SKM-1 treated with dmso at 0.1 percent for 144 hours (cell line): ENCODE data around the gene MARCHF3.
"Not testable (repeated sequence)": the region's sequence is repeated elsewhere in the genome, so short reads cannot be mapped to it uniquely, and the experiment has no call there.

Experiments used
- DNase-seq: peaks from one replicate; lab custom pipeline; 2025; ENCODE audit not compliant: unreplicated experiment; lab: John Stamatoyannopoulos, UW

The MARCHF3 gene

DNA sequence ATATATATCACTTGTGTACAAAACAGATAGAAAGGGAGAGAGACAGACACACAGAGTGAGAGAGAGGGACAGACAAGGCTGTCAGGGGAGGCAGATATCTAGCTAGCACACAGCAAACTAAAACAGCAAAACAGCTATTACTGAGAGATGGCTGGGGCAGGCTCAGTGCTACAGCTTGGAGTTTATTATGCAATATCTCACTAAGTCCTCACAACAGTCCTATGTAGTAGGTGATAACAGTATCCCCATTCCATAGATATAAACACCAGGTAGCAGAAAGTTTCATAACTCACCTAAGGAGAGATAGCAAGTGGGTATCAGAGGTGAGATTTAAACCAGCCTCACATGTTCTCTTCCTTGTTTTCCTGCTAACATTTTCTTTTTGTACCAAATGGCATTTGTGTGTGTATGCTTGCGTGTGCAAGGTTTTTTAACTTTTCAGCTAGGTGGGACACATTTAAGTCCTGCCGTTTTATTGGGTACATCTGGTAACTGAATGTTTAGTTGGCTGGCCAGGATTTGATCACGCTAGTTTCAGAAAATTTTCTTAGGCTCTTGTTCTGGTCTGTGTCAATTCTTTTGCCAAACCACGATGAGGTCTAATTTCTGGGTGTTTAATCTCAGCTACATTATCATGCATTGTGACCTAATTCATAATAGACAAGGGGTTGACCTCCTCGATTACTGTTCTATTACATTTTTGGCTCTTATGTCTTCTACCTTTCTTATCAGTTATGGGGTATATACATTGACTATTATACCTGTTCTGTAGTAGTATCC is 148.3 kb downstream of the MARCHF3 start:
- DNase-seq: no peak

DNA sequence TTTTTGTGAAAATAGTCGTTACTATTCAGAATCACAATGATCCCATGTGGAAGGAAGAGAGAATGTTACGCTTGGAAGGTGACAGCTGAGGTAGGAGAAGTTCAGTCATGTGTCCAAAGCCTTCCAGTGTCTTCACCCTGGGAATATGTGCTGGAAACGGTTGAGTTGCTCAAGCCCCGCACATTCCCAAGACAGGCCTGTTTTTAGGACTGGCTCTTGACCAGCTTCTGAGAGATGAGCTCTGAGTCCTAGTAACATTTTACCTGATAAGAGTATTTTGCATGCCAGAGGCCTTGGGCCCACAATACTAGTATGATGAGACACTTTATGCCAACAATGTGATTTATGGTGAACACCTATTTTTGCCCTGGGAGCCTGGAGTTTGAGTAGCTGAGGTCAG is 151.7 kb downstream of the MARCHF3 start:
- no peak for DNase-seq

DNA sequence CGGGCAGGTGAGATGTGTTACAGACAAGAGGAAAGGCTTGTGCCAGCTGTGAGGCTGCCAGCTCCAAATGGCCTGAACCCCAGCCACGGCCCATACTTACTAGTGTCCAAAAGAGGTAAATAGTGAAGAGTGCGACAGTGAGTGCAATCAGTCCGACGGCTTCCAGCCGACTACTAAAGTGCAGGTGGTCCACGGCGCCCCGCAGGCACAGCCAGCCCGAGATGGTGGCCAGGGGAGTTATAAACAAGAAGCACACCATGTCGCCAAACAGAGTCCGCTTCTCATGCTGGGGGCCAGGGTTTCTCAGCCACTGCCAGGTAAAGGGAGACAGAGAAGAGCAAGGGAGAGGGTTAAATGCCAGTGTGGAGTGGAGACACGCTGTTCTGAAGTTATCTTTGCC is 152.3 kb downstream of the MARCHF3 start:
- DNase-seq: no peak

DNA sequence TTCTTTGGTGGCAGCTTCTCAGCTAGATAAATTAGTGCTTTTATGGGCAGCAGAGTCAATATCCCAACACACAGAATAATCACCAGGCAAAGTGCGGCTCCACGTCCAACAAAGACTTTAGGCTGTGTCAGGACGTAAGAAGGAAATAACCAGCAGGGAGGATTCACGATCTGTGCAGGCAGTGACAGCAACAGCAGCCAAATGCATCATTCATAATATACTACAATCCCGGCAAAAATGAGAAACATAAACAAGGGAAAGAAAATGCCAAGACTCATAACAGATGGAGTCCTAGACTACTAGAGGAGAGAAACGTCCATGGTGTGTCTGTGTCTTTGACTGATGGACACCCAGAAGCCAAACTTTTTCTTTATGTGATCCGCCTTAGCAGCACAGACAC is 152.8 kb downstream of the MARCHF3 start:
- DNase-seq: no peak

DNA sequence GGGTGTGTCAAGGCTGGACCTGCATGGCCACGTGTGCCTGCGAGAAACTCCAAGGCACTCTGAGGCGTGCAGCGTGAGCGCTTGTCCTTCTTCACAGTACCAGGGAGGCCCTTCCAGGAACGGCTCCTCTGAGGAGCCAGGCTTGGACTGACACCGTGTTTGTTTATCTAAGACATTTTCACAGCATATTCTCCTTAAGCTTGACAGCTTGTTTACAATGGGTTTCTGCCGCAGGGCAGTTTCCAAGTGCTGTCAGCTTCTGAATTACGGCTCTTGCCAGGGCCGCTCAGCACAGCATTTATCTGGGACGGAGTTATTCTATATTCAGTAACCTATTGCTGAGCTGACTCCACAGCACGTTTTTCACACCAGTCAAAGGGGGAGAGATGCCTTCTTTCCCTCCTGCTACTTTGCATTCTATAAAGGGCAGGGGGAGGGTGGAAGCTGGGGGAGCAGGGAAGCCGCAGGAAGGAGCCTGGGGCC is 155.0 kb downstream of the MARCHF3 start:
- DNase-seq: no peak

DNA sequence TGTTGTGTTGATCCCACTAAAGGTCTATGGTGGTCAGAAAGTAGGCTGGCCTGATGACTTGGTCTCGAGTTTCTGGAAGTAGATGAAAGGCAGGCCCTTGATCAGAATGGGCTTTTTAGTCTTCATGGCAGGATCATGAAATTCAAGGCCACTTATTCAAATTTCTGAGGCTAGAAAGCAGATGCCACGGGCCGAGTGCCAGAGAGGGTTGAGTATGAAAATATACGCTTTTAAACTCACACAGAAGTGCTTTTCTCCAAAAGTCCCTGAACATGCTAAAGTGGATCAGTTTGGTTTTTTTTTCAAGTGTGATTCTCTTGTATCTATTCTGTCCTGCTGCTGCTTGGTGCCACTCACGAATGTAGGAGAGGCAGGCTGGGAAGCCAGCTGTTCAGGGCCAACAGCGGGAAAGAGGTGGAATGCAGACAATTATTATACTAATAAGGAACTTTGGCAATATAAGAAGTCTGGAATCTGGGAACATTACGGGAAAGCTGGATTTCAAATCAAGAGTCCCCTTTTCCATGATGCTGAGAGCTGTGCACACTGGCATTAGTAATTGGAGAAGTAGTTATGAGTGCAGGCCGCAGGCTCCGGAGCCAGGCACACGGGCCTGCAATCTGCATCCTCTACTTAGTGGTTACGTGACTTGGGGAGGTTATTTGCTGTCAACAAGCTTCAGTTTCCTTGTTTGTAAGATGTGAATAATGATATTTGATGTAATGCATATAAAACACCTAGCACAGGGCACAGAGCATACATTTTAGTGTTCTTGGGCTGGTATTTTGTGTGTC is 157.6 kb downstream of the MARCHF3 start:
- DNase-seq: no peak

DNA sequence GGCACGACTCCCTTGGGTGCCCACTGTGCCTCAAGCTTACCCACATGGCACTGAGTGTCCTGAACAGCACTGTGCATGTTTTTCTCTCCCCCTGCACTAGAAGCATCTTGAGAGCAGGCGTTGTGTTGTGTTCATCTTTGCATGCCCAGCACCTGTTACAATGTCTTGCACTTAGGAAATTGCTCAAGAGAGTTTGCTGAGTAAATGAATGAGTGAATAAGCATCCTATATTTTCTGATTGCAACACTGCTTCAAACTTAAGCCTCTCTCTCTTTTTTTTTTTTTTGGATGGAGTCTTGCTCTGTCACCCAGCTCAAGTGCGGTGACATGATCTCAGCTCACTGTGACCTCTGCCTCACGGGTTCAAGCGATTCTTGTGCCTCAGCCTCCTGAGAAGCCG is 158.9 kb downstream of the MARCHF3 start:
- DNase-seq: no peak

DNA sequence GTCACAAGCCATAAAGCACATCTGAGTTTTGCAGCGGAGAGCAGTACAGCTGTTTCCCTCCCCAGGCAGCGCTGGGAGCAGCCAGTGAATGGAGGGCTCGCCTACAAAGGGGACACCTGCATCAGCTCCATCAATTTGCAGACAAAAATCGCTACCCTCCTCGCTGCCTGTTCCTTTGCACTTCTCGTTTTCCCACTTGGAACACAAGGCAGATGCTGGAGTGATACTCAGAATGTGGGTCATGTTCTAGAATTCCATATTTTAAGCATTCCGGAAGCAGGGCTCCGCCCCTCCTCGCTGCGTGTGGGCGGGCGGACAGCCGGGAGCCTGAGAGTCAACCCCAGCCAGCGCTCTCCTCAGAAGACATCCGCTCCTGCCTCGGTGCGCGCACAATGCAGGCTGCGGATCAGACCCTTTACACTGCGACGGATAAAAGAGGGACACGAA is 161.3 kb downstream of the MARCHF3 start:
- no peak for DNase-seq

DNA sequence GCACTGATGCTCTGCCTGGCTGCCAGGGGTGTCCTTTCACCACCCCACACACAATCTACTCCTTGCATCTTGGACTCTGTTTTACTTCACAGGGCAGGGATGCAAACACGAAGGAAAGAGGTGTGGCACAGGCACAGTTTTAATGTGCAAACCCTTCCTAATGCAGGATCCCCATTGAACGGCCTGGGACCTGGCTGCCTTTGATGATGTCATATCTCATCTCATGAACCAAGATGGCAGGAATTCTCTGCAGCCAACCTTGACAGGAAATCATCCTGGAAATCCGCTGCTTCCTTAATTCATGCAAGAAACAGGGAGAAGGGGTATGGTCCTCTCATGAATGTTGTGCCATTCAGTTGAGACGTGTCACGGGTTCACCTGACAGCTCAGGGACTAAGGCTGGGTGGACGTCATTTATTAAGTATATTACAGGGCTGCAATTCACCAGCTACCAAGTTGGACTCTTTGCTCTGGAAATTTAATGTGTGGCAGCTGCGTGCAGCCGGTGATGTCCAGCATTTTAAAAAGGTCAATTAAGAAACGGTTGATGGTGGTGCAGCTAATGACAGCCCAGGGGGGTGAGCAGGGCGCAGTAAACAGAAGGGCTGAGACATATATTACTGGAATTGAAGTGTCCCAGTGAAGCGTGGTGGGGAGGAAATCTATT is 161.9 kb downstream of the MARCHF3 start:
- no peak for DNase-seq

DNA sequence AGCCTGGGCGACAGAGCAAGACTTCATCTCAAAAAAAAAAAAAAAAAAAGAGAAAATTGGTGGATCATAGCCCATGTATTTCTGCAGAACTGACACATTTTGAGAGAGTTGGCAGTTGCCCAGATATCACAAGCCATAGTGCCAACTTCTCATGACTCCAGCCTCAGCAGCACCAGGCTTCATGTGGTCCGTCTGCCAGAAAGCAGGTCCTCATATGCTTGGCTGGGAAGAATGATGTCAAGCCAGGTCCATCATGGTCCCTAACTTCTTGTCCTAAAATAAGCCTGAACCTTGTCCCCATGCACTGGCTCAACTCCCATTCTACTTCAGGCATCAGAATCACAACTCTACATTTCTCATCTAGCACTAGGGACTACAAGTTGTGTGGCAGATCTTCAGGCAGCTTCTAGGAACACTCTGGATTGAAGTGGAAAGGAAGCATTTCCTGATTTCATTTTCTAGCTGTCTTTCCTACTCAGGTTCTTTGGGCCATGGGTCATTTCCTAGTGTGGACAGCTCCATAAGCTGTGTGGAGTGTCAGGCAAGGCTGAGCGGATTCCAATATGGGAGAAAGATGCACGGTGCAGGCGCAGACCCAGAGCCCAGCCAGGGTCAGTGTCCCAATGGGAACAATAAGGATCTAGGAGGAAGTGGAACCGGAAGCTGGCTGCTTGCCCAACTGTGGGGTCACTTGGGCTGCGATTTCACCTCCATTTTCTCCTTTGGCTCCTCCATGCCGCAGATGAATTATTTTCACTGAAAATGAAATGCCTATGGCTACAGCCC is 163.3 kb downstream of the MARCHF3 start:
- DNase-seq: no peak

DNA sequence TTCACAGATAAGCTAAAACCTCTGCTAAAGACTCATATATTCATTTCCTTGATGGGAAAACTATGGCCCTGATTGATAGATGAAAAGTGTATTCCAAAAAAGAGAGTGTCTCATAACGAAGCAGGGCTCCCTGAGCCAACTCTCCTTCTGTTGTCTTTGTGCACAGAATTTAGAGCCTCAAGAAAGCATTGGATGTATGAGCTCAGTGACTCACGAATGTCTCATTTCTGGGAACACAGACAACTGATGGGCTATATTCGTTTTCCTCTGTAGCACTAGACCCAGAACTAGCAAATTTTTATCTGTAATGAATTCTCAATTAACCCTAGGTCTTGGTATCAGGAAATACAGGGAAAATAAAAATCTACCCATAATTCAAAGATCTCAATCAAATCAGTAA is 165.1 kb downstream of the MARCHF3 start:
- DNase-seq: no peak

DNA sequence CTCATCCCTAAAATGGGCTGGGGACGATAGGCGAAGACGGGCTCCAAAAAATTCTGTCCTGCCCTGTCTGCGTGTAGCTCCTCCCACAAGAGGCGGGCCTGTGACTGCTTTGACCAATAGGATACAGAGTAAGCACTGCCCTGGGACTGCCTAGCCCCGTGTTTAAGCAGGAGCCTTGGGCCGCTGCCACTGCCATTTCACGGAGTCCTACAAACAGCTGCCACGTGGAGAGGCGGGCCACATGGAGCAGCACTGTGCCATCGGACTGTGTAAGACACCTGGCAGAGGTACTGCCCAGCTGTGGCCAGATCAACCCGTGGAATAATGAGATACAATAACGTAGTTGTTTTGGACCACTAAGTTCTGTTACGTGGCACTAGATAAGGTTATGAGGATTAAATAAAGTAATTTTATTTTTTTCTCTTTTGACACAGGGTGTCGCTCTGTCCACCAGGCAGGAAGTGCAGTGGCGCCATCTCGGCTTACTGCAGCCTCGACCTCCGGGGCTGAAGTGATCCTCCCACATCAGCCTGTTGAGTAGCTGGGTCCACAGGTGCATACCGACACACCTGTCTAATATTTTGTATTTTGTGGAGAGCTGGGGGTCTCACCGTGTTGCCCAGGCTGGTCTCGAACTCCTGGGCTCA is 166.2 kb downstream of the MARCHF3 start:
- DNase-seq: no peak

DNA sequence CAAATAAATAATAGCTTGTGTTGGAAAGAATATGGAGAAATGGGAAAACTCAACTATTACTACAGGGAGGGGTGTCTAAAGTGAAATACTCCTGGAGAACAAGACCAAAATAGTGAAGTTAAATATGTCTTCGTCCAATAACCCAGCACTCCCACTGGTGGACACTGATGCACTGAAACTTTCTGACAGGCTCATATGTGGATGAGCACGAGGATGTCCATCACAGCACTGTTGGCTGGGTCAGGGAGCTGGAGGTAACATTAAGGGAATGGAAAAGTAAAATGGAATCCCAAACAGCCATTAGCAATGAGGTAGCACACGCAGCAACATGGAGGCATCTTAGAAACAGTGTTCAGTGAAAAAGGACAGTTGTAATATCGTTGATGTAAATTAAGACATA is 167.0 kb downstream of the MARCHF3 start:
- DNase-seq: no peak

DNA sequence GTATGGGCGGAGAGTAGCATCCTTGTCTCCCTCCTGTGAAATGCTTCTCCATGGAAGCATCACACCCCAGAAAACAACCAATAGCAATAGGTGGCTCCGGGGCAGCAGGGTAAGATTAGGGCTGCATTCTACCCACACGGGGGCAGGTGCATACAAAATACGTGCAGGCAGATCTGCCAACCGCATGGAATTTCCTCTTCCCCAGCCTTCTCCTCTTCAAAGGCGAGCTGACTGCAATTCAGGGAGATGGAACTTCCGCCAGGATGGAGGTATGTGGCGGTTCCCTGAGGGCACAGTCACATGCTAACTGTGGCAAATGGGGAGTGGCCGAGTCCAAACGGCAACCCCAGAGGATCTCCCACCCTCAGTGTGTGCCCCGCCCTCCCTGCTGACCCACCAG is 171.9 kb downstream of the MARCHF3 start:
- DNase-seq: no peak

DNA sequence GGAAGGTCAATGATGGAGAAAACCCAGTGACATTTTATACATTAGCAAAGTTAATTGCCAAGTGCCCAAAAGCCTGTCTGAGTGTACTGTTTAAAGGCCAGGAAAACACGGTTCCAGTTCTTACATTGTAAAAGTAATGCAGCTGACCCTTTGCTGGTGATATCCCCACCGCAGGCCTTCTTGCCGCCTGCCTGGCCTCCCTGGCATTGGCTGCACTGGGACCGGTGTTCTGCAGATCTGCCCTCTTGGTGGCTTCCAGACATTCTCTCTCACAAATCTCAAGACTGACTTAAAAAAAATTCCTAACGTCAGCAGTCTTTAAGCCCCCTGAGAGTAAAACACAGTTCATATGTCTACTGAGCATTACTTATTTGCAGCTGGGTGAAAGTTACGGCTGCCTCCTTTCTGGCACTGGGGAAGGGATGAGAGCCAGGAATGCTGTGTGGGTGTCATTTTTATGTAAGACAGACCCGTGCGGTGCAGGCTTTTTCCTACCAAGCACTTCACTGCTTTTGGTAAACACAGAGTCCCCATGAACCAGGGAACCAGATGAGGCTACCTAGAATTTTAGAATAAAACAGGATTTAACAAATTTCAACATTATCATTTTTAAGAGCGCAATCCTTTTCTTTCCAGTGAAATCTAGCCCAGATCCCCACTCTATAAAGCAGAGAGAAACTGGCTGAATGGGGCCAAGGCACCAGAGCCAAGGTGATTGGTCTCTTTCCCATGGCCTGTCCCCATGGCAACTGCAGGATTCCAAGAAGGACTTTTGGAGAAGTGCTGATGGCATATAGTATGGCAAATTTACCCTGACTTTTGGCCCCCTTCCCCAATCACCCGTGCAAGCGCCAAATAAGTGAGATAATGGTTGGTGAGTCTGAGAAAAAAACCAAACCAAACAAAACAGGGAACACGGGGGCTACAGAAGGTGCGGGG is 172.6 kb downstream of the MARCHF3 start:
- DNase-seq: no peak

DNA sequence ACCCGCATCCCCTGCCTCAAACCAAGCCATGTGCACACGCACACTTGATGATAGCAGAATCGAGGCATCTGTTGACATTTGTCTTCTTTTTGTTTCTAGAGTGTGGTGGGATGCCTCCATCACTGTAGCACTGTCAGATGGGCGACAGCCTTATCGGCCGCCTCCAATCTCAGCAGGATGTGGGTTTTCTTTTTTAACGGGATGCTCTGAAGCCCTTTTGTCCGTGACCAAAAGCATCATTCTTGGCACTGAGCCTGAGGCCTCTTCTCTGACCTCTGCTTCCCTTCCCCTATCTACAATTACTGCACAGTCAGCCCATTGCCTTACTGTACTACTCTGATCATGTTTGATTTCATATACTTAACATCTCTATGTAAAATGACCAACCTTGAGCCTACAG is 175.1 kb downstream of the MARCHF3 start:
- no peak for DNase-seq

DNA sequence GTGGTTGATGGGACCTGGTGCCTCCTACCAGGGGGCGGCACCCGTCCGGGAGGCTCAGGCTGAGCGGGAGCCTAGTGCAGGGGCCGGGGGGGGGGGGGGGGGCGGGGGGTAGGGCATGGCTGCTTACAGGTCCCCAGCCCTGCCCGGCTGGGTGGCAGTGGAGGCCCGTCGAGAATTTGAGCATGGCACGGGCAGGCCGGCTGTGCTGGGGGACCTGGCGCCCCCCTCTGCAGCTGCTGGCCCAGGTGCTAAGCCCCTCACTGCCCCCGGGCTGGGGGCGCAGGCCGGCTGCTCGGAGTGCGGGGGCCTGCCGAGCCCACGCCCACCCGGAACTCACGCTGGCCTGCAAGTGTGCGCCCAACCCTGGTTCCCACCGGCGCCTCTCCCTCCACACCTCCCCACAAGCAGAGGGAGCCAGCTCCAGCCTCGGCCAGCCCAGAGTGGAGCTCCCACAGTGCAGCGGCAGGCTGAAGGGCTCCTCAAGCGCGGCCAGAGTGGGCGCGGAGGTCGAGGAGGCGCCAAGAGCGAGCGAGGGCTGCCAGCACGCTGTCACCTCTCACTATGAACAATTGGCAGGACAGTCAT is 175.7 kb downstream of the MARCHF3 start:
- DNase-seq: no peak

DNA sequence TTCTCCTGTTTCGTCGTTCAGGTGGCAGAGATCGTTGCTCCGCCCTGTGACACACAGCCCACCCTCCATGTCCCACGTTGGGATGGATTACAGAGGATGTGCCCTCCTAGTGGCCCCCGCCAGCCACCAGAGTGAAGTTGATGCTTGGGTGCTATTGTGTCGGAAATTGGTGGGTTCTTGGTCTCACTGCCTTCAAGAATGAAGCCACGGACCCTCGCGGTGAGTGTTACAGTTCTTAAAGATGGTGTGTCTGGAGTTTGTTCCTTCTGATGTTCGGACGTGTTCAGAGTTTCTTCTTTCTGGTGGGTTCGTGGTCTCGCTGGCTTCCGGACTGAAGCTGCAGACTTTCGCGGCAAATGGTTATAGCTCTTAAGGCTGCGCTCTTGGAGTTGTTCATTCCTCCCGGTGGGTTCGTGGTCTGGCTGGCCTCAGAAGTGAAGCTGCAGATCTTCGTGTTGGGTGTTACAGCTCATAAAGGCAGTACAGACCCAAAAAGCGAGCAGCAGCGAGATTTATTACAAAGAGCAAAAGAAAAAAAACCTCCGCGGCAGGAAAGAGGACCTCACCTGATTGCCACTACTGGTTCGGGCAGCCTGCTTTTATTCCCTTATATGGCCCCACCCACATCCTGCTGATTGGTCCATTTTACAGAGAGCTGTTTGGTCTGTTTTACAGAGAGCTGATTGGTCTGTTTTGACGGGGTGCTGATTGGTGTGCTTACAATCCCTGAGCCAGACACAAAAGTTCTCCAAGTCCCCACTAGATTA is 176.6 kb downstream of the MARCHF3 start:
- not testable (repeated sequence) for DNase-seq
